ENCODE measurements around the gene PHAX.
"Not testable (repeated sequence)": the region's sequence is repeated elsewhere in the genome, so short reads cannot be mapped to it uniquely, and the experiment has no call there.

Gene PHAX

DNA sequence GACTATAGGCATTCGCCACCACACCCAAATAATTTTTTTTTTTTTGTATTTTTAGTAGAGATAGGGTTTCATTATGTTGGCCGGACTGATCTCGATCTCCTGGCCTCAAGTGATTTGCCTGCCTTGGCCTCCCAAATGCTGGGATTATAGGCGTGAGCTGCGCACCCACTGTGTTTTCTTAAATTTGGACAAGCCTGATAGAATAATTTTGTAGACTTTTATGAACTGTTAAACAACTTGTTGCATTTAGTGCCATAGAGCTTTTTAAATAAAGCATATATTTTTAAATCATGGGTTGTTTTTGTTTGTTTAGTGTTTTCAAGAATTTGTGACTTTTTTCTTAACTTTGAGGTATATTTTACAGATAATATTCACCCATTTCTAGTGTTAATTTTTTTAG is 4.8 kb downstream of the PHAX start:
- no peak for DNase-seq

DNA sequence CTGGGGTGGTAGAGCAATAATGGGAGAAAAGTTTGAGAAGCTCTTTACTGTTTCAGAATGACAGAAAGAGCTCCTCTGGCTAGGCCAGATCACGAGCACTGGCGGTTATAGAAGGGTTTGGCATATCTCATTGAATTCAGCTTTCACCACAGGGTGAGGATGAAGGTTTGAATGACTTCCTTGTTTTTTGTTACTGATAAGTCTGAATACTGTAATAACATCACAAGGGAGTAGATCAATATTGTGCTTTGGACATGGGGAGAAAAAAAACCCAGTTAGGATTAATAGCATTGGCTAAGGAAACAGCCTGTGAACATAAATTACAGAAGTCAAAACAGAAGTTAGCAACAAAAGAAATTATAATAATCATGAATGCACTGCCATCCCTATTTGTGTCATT is 9.4 kb downstream of the PHAX start:
- DNase-seq: no peak

DNA sequence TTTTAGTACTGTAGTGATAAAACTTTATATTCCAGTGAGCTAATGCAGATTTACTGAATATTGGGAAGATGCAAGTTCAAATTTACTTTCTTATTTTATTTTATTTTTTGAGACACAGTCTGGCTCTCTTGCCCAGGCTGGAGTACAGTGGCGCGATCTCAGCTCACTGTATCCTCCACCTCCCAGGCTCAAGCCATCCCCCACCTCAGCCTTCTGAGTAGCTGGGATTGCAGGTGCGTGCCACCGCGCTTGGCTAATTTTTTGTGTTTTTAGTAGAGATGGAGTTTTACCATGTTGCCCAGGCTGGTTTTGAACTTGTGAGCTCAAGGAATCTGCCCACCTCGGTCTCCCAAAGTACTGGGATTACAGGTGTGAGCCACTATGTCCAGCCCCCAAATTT is 9.9 kb downstream of the PHAX start:
- DNase-seq: no peak

DNA sequence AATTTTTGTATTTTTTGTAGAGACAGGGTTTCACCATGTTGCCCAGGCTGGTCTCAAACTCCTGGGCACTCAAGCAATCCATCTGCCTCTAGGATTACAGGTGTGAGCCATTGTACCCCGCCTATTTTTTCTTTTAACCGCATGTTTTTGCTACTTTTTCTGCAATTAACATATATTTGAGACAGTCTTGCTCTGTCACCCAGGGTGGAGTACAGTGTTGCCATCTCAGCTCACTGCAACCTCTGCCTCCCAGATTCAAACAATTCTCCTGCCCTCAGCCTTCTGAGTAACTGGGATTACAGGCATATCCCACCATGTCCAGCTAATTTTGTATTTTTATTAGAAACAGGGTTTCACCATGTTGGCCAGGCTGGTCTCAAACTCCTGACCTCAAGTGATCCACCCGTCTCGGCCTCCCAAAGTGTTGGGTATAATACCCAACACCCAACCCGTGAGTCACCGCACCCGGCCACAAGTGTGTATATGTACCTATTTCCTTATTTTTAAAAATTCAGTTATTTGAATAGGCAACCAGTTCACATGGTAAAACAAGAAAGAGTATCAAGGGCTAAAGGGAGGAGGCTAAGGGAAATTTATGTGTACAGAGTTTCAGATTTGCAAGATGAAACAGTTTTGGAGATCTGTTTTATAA is 13.3 kb downstream of the PHAX start:
- no peak for DNase-seq

DNA sequence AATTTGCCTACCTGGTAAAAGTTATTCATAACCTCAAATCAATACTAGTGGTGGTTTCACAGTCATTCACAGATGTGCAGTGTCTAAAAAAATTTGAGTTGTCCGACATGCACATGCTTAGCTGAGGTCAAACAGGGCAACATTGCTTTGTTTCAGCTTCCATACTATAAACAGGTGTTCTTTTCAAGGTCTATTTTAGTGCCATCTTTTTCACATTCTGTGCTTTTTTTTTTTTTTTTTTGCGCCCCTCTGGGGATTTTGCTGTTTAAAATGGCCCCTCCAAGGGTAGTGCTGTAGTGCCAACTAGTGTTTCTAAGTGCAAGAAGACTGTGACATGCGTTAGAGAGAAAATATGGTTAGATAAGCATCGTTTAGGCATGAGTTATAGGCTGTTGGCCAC is 14.5 kb downstream of the PHAX start:
- no peak for DNase-seq

DNA sequence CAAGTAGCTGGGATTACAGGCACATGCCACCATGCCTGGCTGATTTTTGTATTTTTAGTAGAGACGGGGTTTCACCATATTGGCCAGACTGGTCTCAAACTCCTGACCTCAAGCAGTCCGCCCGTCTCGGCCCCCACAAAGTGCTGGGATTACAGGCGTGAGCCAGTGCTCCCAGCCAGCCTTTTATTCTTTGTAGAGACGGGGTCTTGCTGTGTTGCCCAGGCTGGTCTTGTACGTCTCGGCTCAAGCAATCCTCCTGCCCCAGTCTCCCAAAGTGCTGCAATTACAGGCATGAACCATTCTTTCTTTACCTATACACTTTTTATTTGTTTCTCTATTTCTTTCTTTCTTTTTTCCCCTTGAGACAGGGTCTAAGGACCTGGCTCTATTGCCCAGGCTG is 16.9 kb downstream of the PHAX start:
- DNase-seq: not testable (repeated sequence)

DNA sequence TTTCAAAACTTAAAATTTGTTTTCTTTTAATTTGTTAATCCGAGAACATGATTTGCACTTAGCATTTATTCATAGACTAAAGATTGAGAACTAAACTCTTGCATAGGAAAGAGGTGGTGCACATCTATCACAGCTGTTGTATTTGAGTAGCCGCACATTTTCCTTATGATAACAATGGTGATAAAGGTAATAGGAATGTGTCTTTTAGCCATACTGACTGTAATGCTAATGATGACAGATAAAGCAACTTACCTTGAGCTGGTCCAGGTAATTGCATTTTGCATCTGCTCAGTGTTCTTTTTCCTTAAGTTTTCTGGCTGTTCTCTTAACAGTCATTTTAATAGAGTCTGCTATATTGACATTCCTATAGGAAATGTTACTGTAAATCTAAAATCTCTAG is 19.0 kb downstream of the PHAX start:
- DNase-seq: no peak

DNA sequence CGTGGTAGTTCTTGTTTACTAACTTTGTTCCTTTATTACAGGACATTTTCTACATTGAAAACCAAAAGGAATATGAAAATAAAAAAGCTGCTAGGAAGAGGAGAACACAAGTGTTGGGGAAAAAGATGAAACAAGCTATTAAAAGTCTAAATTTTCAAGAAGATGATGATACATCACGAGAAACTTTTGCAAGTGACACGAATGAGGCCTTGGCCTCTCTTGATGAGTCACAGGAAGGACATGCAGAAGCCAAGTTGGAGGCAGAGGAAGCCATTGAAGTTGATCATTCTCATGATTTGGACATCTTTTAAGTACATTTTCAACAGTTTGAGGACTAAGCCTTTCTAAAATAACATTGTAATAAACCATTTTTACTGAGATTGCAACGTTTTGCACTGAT is 23.8 kb downstream of the PHAX start:
- no peak for DNase-seq

DNA sequence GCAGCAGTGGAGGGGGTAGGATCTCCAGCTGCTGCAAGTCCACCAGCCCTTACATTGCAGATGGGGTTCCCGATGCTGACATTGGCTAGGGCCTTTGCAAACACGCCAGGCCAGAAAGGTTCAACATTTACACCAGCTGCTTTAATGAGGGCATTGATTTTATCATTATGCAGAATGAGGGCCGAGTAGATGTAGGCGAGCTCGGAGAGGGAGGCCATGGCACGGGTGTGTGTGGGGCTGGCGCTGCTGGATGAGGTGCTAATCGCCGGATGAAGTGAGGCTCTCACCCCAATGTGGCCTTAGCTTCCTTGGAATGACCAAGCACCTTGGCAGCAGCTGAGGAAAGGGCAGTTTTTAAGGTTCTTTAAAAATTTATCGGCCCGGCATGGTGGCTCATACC is 27.4 kb downstream of the PHAX start:
- no peak for DNase-seq

DNA sequence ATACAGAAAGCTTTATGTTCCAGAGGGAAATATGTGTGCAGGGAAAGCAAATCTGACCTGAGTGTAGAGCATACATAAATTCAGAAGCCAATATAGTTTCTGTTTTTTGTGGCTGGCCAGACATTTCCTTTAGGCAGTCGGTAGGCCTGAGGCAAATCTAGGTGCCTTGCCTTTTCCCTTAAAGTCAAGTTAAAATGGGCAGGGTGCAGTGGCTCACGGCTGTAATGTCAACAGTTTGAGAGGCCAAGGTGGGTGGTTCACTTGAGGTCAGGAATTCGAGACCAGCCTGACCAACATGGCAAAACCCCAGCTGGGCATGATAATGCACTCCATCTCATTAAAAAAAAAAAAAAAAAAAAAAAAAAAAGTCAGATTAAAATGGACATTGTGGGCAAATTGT is 31.2 kb downstream of the PHAX start:
- no peak for DNase-seq

DNA sequence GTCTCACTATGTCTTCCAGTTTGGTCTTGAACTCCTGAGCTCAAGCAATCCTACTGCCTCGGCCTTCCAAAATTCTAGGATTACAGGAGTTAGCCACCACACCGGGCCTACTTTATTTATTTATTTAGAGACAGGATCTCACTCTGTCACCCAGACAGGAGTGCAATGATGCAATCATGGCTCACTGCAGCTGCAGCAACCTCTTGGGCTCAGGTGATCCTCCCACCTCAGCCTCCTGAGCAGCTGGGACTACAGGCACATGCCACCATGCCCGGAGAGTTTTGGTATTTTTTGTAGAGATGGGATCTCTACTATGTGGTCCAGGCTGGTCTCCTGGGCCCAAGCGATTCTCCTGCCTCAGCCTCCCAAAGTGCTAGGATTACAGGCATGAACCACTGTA is 32.8 kb downstream of the PHAX start:
- no peak for DNase-seq

DNA sequence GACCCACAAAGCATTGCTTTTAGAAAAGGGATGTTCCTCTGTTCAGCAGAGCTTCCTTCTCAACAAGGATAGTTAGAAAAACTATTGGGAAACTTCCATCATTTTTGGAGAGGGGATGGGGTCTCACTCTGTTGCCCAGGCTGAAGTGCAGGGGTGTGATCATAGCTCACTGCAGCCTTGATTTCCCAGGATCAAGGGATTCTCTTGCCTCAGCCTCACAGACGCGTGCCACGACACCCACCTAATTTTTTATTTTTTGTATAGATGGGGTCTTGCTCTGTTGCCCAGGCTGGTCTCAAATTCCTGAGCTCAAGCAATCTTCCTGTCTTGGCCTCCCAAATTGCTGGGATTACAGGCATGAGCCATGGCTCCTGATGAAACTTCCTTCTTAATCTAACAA is 34.8 kb downstream of the PHAX start:
- DNase-seq: no peak

DNA sequence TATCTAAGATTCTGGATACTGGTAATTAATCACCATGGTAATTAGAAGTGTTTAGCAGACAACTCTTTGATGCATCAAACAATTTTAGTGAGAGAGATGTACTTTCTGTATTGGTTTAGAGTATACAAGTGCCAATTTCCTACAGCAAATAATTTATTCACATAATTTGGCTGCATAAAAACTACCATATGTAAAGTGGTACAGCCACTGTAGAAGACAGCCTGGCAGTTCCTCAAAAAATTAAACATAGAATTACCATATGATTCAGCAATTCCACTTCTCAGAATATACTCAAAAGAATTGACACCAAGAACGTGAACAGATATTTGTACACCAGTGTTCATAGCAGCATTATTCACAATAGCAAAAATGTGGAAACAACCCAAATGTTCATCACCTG is 36.2 kb downstream of the PHAX start:
- DNase-seq: no peak

DNA sequence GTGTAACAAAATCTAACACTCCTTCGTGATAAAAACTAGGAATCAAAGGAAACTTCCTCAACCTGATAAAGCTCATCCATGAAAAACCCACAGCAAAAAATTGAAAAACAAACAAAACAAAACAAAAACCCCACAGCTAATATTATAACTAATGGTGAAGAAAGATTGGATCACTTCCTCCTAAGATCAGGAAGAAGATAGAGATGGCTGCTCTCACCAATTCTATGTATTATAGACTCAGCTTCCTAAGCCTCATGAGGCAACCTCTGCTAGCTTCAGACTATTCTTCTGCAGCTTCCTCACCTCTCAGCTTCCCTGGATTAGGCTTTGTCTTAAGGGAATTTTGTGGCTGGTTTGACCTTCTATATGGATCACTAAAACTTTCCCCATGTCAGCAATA is 40.1 kb downstream of the PHAX start:
- no peak for DNase-seq

DNA sequence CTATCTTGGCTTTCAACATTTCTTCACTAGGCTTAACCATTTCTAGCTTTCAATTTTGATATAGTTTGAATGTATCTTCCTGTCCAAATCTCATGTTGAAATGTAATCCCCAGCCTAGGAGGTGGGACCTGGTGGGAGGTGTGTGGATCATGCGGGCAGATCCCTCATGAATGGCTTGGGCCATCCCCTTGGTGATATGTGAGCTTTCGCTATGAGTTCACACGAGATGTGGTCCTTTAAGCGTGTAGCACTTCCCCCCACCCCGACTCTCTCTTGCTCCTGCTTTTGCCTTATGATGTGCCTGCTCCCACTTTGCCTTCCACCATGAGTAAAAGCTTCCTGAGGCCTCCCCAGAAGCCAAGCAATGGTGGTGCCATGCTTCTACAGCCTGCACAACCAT is 40.6 kb downstream of the PHAX start:
- no peak for DNase-seq

DNA sequence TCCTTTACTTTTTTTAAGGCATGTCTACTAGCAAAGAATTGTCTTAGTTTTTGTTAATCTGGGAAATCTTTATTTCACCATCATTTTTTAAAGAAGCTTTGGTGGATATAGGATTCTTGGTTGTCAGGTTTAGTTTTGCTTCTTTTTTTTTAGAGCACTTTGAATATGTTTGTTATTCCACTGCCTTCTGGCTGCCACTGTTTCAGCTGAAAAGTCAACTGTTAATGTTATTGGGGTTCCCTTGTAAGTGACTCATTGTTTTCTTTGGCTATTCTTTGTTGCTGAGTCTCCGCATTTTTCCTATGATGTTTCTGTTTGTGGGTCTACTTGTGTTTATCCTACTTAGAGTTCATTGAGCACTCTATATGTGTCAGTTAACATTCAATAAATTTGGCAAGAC is 44.4 kb downstream of the PHAX start:
- no peak for DNase-seq

DNA sequence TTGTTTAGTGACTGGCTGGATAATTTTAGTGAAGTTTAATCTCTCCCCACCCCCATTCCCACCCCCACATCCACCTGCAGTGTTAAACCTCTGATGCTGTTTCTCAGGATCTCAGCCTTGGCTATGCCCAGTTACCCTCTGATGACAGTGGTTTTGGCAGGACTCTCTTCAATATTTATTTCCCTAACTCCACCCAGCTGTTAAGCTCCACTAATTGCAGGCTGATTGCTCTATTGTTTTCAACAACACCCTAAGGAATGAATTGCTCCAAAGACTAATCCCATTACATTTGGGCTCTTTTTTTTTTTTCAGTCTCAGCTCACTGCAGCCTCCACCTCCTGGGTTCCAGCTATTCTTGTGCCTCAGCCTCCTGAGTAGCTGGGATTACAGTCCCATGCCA is 46.3 kb downstream of the PHAX start:
- no peak for DNase-seq

DNA sequence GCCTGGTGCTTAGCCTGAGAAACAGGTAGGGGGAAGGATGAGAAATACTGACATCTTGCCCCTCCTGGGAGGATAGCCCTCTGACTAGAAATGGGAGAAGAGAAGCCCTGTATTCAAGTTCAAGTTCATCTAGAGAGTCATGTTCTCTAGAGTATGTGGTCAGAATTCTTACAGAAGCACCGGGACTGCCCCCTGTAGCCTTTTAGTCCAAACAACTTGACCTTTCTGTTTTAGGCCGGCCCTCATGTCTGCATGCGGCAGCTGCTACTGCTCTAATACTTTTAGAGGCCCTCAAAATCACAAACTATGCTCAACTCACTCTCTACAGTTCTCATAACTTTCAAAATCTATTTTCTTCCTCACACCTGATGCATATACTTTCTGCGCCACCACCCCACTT is 47.7 kb downstream of the PHAX start:
- DNase-seq: no peak

DNA sequence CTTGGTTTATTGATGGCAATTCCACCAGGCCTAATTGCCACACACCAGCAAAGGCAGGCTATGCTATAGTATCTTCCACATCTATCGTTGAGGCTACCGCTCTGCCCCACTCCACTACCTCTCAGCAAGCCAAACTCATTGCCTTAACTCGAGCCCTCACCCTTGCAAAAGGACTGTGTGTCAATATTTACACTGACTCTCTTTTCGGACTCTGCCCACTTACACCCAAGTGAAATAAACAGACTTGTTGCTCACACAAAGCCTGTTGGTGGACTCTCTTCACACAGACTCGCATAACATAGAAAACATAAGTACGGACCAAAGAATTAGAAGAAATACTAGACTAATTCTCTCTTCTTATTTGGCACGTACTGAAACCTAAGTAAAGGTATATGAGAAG is 48.3 kb downstream of the PHAX start:
- peak; percentile 8 for DNase-seq

DNA sequence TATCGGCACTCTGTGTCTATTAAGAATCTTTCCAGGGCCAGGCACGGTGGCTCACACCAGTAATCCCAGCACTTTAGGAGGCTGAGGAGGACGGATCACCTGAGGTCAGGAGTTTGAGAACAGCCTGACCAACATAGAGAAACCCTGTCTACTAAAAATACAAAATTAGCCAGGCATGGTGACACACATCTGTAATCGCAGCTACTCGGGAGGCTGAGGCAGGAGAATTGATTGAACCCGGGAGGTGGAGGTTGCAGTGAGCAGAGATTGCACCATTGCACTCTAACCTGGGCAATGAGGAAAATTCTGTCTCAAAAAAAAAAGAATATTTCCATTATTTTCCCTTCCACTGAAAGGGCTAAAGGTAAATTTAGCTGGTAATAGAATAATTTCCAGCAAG is 49.0 kb downstream of the PHAX start:
- DNase-seq: not testable (repeated sequence)

DNA sequence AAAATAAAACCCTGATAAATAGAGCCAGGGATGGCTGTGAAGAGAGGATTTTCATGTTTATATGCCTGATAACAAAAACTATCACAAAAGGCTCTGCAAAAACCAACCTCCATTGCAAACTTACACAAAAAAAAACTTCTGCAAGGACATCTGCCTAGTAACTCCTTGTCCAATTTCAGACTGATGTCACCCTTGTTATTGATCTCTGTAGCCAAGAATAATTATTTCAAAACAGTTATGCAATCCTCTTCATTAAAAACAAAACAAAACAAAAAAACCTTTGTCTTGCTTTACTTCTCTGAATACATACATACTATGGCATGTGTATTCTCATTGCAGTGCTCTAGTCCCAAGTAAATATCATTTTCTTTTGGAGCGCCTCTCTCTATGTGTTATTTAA is 49.7 kb downstream of the PHAX start:
- DNase-seq: no peak

DNA sequence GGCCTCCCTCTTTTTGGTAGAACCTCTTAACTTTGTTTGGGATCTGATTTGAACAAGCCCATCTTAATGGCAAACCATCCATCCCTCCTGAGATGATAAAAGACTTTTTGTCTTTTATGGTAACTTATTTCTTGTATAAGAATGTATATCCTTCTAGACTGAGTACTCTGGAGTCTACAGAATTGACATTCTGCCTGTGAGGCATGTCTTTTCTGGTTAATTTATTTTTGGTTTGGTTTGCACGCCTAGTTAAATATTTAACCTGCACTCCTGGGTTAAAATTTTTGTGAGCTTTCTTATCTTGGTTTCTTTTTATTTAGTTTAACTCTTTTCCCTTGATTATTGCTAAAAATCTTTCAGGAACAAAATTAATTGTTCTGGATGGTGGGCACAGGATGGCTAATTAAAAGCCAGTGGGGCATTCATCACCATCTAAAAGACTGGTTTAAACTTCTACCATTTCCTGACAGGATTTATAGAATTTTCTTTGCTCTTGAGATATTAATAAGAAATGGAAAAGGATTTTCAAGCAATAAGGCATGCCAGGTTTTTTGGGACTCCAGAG is 50.3 kb downstream of the PHAX start:
- no peak for DNase-seq

DNA sequence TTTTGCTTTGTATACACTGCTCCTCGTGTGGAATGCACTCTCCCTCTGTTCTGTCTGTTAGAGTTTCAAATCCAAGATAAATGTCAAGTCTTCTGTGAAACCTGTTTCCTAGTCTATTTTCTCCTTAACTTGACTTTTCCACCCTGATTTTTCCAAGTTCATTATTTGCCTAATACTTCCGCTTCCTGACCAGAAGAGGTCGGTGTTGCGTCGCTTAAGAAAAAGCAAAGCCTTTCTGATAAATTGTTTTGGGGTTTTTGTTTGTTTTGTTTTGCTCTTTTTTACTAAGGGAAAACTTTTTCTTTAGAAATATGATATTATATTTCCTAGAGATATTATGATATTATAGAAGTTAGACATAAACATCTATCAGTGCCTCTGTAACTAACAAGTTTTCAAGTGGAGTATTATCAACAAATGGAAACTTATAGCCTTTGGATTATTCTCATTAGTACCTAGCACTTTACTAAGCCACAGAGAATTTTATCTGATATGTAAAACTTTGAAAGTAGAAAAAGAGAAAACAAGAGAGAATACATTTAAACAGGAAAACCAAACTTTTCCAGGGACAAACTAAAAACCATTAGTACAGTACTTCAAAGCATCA is 55.8 kb downstream of the PHAX start:
- no peak for DNase-seq

DNA sequence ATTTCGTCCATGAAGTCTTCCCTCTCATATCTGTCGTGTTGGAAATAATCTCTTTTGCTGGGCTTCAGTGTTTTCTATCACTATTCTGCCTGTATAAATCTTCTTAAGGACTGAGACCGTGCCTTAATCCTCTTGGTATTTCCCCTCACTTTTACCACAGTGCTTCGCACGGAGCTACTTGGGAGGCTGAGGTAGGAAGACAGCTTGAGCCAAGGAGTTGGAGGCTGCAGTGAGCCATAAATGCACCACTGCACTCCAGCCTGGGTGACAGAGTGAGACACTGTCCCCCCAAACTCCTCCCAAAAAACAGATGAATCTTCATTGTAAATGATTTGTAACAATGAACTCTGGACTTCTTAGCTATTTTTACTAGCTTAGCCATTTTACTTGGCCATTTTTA is 57.8 kb downstream of the PHAX start:
- DNase-seq: no peak
